ENCODE measurements around the gene LZTS3.

The LZTS3 gene

DNA sequence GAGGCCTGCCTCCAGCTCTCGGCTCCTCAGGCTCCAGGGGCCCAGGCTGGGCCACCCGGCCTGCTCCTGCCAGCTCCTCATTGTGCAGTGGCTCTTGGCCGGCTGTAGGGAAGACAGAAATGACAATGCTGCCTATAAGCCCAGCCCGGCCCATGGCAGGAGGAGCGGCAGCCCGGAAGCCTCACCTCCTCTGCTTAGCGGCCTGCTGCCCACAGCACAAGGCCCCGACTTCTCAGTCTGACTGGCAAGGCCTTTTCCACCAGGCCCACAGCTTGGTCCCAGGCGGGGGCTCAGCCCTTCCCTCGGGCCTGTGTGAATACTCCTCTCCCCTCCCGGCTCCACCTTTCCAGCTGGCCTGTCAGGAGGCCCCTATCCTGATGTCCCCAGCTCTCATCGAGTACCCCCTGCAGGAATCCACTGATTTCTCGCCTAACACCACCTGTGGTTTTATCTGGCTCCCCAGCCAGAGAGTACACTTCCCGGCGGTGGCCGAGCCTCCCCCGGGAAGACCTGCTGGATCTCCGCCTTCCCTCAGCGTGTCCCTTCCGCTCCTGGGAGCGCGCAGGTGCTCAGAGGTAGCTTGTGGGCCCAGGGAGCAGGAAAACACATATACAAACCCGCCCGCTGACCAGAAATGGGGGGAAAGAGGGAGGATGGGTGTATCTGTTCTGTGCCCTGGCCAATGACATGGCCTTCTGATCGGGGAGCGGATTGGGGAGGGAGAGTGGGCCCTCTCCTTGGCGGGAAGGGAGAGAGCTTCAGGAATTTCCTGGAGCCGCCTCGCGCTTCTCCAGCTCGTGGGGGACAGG is 30.2 kb upstream of the LZTS3 start:
- TF ChIP-seq SIN3A (IDR thresholded peaks at IDR 0.05; ENCODE audit: borderline replicate concordance, insufficient read depth, low read length) (no peak), TAF1 (IDR thresholded peaks at IDR 0.05; ENCODE audit: borderline replicate concordance, insufficient read depth, low read length) (no peak), FOXP2 (optimal IDR thresholded peaks at IDR 0.05; ENCODE audit: borderline replicate concordance, extremely low read depth, extremely low read length, insufficient read depth) (no peak), POLR2AphosphoS5 (IDR thresholded peaks at IDR 0.05; ENCODE audit: low read depth, low read length) (no peak)
- TF ChIP-seq, protein P1, sequence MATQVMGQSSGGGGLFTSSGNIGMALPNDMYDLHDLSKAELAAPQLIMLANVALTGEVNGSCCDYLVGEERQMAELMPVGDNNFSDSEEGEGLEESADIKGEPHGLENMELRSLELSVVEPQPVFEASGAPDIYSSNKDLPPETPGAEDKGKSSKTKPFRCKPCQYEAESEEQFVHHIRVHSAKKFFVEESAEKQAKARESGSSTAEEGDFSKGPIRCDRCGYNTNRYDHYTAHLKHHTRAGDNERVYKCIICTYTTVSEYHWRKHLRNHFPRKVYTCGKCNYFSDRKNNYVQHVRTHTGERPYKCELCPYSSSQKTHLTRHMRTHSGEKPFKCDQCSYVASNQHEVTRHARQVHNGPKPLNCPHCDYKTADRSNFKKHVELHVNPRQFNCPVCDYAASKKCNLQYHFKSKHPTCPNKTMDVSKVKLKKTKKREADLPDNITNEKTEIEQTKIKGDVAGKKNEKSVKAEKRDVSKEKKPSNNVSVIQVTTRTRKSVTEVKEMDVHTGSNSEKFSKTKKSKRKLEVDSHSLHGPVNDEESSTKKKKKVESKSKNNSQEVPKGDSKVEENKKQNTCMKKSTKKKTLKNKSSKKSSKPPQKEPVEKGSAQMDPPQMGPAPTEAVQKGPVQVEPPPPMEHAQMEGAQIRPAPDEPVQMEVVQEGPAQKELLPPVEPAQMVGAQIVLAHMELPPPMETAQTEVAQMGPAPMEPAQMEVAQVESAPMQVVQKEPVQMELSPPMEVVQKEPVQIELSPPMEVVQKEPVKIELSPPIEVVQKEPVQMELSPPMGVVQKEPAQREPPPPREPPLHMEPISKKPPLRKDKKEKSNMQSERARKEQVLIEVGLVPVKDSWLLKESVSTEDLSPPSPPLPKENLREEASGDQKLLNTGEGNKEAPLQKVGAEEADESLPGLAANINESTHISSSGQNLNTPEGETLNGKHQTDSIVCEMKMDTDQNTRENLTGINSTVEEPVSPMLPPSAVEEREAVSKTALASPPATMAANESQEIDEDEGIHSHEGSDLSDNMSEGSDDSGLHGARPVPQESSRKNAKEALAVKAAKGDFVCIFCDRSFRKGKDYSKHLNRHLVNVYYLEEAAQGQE (IDR thresholded peaks at IDR 0.05; ENCODE audit: insufficient read depth in 1 of 2, low read depth in 2 of 2, low read length in 2 of 2), result no peak

DNA sequence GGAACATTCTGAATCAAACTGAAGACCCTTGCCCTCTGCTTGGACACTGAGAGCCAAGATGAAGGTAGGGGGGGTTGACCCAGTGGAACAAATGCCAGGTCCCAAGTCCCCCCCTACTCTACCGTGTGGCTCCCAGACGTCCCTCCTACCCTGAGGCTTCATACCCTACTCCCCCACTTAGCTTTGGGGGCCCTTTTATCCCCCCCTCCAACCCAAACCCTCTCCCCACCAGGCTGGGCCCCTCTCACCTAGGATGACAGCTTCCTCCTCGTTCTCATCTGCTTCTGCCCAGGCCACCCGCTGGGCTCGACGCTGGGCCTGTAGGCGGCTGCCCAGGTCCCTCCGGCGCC is 29.6 kb upstream of the LZTS3 start:
- TF ChIP-seq FOXP2 (optimal IDR thresholded peaks at IDR 0.05; ENCODE audit: borderline replicate concordance, extremely low read depth, extremely low read length, insufficient read depth), result no peak
- no peak for TF ChIP-seq TAF1 (IDR thresholded peaks at IDR 0.05; ENCODE audit: borderline replicate concordance, insufficient read depth, low read length)
- TF ChIP-seq, protein P1 (IDR thresholded peaks at IDR 0.05; ENCODE audit: insufficient read depth in 1 of 2, low read depth in 2 of 2, low read length in 2 of 2), result no peak
- no peak for TF ChIP-seq POLR2AphosphoS5 (IDR thresholded peaks at IDR 0.05; ENCODE audit: low read depth, low read length)
- TF ChIP-seq SIN3A (IDR thresholded peaks at IDR 0.05; ENCODE audit: borderline replicate concordance, insufficient read depth, low read length), result no peak

DNA sequence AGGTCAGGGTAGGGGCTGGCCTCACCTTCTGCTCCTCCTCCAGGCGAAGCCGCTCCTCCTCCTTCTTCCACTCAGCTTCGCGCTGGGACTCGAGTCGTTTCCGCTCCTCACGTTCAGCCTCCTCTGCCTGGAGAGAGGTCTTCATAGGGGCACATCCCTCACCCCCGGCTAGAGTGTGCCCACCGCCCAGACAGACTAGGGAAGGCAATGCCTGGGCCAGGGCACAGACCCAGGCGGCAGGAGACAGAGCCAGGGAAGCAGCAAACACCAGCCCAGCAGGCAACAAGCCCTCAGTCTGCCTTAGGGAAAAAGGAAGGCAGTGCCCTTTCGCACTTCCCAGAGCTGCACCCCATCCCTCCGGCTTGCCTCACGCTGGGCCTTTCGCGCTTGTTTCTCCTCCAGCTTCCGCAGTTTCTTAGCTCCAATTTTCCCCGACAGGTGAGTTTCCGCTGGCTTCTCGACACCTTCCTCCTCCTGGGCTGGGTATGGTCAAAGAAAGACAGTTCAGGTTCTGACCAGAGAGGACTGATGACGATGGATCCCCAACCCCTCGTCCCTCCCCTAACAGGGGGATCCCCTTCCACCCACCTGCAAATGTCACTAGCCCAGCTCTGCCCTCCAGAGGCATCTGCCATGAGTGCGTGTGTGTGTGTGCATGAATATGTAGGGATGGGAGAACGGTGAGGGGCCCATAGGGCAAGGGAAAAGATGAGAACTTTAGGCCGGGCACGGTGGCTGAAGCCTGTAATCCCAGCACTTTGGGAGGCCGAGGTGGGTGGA is 26.8 kb upstream of the LZTS3 start:
- no peak for TF ChIP-seq FOXP2 (optimal IDR thresholded peaks at IDR 0.05; ENCODE audit: borderline replicate concordance, extremely low read depth, extremely low read length, insufficient read depth)
- TF ChIP-seq, protein P1 (IDR thresholded peaks at IDR 0.05; ENCODE audit: insufficient read depth in 1 of 2, low read depth in 2 of 2, low read length in 2 of 2), result no peak
- no peak for TF ChIP-seq POLR2AphosphoS5 (IDR thresholded peaks at IDR 0.05; ENCODE audit: low read depth, low read length)
- TF ChIP-seq TAF1 (IDR thresholded peaks at IDR 0.05; ENCODE audit: borderline replicate concordance, insufficient read depth, low read length), result no peak
- TF ChIP-seq SIN3A (IDR thresholded peaks at IDR 0.05; ENCODE audit: borderline replicate concordance, insufficient read depth, low read length), result no peak

DNA sequence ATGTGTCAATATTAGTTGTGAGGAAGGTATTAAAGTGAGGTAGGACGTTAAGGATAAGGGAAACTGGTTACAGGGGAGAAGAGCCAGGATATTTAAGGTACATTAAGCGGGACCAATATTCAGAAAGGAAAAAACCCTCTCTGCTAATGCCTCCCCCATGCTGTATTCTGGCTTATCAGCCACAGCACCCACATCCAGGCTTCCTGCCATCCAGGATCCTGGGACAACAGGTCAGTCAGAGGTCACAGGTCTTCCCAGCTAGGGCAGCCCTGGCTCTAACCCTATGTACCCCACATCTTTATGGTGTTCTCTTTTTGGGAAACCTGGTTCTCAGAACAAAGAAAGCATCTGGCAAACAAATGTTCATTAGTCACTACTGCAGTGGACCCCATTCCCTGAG is 25.9 kb upstream of the LZTS3 start:
- TF ChIP-seq SIN3A (IDR thresholded peaks at IDR 0.05; ENCODE audit: borderline replicate concordance, insufficient read depth, low read length) (no peak), POLR2AphosphoS5 (IDR thresholded peaks at IDR 0.05; ENCODE audit: low read depth, low read length) (no peak), TAF1 (IDR thresholded peaks at IDR 0.05; ENCODE audit: borderline replicate concordance, insufficient read depth, low read length) (no peak), FOXP2 (optimal IDR thresholded peaks at IDR 0.05; ENCODE audit: borderline replicate concordance, extremely low read depth, extremely low read length, insufficient read depth) (no peak)
- TF ChIP-seq, protein P1 (IDR thresholded peaks at IDR 0.05; ENCODE audit: insufficient read depth in 1 of 2, low read depth in 2 of 2, low read length in 2 of 2), result no peak
